Measurements from ENCODE around the gene SAFB2. TPM values are rescaled to one million over a fixed set of nuclear protein-coding genes. Genes with fewer than 3 reads are reported as not detected.

The SAFB2 gene
- total RNA-seq, 6 experiments from 2014 or later = 30.4 to 41.8 (median 37.3) TPM

DNA sequence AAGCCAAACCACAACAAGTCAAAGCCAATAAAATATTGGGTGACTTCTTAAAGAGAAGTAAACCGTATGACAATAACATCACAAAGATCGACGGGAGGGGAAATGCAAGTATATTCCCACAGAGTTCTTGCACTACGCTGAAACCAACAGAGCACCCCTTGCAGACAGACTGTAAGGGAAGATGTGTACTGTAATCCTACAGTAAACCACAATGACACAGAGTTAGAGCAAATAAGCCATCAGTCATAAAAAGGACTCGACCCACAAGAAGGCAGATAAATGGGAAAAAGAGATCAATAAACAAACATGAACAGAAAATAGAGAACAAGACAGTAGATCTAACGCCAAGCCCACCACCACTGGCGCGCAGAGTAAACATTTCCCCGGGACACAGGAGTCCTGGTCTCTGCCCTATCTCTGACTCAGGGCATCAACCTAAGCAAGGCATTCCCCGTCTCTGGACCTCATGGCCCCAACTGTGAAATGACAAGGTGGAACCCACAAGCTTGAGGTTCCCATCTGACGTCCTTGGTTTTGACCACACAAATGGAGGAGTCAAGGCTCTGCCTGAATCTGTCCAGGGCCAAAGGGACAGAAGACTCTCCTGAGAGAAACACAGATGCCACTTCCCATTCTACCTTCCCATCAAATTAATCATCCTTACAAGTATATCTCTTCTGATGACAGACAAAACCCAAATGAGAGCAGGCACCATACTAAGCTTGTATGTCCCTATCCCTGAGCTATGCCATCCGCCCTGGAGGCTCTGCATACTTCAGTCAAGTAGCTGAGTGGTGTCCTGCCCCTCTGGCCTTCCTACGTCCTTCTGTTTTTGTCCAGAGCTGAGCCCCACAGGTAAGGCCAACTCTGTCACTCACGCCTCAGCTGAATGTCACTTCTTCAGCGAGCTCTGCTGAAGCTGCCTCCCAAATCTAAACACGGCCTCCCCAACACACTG is 15.0 kb downstream of the SAFB2 start:
- H3K27ac Mint-ChIP-seq = no peak overlapping the region
- no peak overlapping the region for H3K4me3 Mint-ChIP-seq
- peaks cover 2% of the 10 kb centered on the region; the same call in 1 of the 2 replicates for H3K27me3 Mint-ChIP-seq (ENCODE audit: insufficient read depth)
- no peaks in the 10 kb centered on the region for H3K9me3 Mint-ChIP-seq
- TF ChIP-seq, protein P1, sequence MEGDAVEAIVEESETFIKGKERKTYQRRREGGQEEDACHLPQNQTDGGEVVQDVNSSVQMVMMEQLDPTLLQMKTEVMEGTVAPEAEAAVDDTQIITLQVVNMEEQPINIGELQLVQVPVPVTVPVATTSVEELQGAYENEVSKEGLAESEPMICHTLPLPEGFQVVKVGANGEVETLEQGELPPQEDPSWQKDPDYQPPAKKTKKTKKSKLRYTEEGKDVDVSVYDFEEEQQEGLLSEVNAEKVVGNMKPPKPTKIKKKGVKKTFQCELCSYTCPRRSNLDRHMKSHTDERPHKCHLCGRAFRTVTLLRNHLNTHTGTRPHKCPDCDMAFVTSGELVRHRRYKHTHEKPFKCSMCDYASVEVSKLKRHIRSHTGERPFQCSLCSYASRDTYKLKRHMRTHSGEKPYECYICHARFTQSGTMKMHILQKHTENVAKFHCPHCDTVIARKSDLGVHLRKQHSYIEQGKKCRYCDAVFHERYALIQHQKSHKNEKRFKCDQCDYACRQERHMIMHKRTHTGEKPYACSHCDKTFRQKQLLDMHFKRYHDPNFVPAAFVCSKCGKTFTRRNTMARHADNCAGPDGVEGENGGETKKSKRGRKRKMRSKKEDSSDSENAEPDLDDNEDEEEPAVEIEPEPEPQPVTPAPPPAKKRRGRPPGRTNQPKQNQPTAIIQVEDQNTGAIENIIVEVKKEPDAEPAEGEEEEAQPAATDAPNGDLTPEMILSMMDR (IDR thresholded peaks at IDR 0.05) = no peak
- H3K36me3 Mint-ChIP-seq (ENCODE audit: low read depth) = peaks cover 58% of the 10 kb centered on the region
- H3K4me1 Mint-ChIP-seq (ENCODE audit: low read depth) = peaks cover 6% of the 10 kb centered on the region
- no peak for DNase-seq

DNA sequence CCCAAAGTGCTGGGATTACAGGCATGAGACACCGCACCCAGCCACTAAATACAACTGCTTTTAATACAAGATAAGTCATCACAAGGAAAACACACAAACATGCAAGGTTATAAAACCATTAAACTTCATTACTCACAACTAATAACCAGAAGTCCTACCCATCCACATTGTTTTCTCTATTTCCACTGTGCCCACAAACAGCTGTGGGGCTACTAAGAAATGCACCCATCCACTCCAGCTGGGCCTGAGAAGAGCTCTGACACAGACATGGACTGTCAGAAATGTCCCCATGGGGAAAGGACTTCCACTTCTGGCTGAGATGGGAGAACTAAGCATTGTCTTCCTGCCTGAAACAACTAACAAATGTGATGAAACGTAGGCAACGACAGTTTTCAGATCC is 17.2 kb downstream of the SAFB2 start:
- Mint-ChIP-seq H3K27ac (peak overlapping the region; percentile 44), H3K27me3 (ENCODE audit: insufficient read depth) (peaks cover 2% of the 10 kb centered on the region; the same call in 1 of the 2 replicates), H3K4me1 (ENCODE audit: low read depth) (peaks cover 6% of the 10 kb centered on the region), H3K36me3 (ENCODE audit: low read depth) (peaks cover 52% of the 10 kb centered on the region), H3K9me3 (no peaks in the 10 kb centered on the region), H3K4me3 (no peak overlapping the region)
- TF ChIP-seq, protein P1 (IDR thresholded peaks at IDR 0.05) = no peak
- no peak for DNase-seq

- Mint-ChIP-seq H3K27me3 (ENCODE audit: insufficient read depth) (peaks cover 2% of the 10 kb centered on the region; the same call in 1 of the 2 replicates), H3K4me1 (ENCODE audit: low read depth) (peaks cover 6% of the 10 kb centered on the region), H3K9me3 (no peaks in the 10 kb centered on the region), H3K36me3 (ENCODE audit: low read depth) (peaks cover 55% of the 10 kb centered on the region), H3K4me3 (no peak overlapping the region), H3K27ac (no peak overlapping the region)
- TF ChIP-seq, protein P1 (IDR thresholded peaks at IDR 0.05) = no peak
- DNase-seq = no peak
Measured at GRCh38 chr19:5603626-5604025, 18.9 kb downstream of the SAFB2 start.

DNA sequence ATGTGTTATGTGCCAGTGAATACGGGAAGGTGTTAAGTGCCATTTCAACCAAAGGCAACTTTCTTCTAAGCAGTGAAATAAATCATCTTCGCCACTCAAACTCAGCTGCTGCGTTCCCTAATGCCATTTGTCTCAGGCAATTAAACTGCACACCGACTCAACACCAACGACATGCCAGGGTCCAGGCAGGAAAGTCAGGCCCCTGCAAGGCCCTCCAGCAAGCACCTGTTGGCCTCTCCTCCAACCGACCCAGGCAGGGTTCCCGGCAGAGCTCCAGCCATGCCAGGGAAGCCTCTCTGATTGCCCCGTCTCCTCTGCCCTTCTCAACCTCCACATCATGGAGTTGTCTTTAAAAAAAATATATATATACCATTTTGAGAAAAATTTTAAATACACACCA is 21.8 kb downstream of the SAFB2 start:
- Mint-ChIP-seq H3K27ac (no peak overlapping the region), H3K4me1 (ENCODE audit: low read depth) (peaks cover 6% of the 10 kb centered on the region), H3K4me3 (no peak overlapping the region), H3K27me3 (ENCODE audit: insufficient read depth) (peaks cover 2% of the 10 kb centered on the region; the same call in 1 of the 2 replicates), H3K36me3 (ENCODE audit: low read depth) (peaks cover 50% of the 10 kb centered on the region), H3K9me3 (no peaks in the 10 kb centered on the region)
- TF ChIP-seq, protein P1 (IDR thresholded peaks at IDR 0.05) = no peak
- DNase-seq = no peak

- Mint-ChIP-seq H3K9me3 (no peaks in the 10 kb centered on the region), H3K27me3 (ENCODE audit: insufficient read depth) (peaks cover 2% of the 10 kb centered on the region; the same call in 1 of the 2 replicates), H3K4me3 (no peak overlapping the region), H3K4me1 (ENCODE audit: low read depth) (no peaks in the 10 kb centered on the region), H3K36me3 (ENCODE audit: low read depth) (peaks cover 51% of the 10 kb centered on the region), H3K27ac (no peak overlapping the region)
- TF ChIP-seq, protein P1 (IDR thresholded peaks at IDR 0.05) = no peak
- no peak for DNase-seq
Measured at GRCh38 chr19:5595745-5596144, 26.8 kb downstream of the SAFB2 start.
